CD8-positive, alpha-beta memory T cell (primary cell): ENCODE data around the gene RPLP2. TPM values are rescaled to one million over a fixed set of nuclear protein-coding genes. Genes with fewer than 3 reads are reported as not detected.

Experiments
- CTCF ChIA-PET: fragments of 350-600 bp; sonication (Branson Sonifier 250); formaldehyde crosslinking; loops from one replicate; lab custom pipeline; 2021; ENCODE audit warnings: antibody characterized with exemption; lab: Charles Lee
- POLR2A ChIA-PET: fragments of 350-600 bp; sonication (Branson Sonifier 250); formaldehyde crosslinking; loops from one replicate; lab custom pipeline; 2021; ENCODE audit warnings: antibody characterized with exemption; lab: Charles Lee
- DNase-seq, 5 donors: peaks; one replicate each; pipeline versions ENCODE4 v3.0.0 to v3.0.0-alpha.2; 2020 to 2022; ENCODE audit warnings: mixed read lengths in 1 of 5
- H3K27ac ChIP-seq: one replicate; pipeline ENCODE4 v1.7.0; 2013; ENCODE audit warnings: low read depth, mild to moderate bottlenecking, low read length, moderate library complexity
- H3K27me3 ChIP-seq: 2 replicates; pipeline ENCODE4 v1.7.0; 2013; ENCODE audit warnings: low read length, mild to moderate bottlenecking; ENCODE audit not compliant: insufficient read depth, poor library complexity, severe bottlenecking
- H3K36me3 ChIP-seq: 2 replicates; pipeline ENCODE4 v1.7.0; 2013; ENCODE audit warnings: mild to moderate bottlenecking, low read length, moderate library complexity; ENCODE audit not compliant: insufficient read depth
- H3K4me1 ChIP-seq: 2 replicates; pipeline ENCODE4 v1.7.0; 2013; ENCODE audit warnings: mild to moderate bottlenecking, low read length, moderate library complexity; ENCODE audit not compliant: insufficient read depth
- H3K4me3 ChIP-seq: 2 replicates; pipeline ENCODE4 v1.7.0; 2013; ENCODE audit warnings: mild to moderate bottlenecking, low read length
- H3K9me3 ChIP-seq: 2 replicates; pipeline ENCODE4 v1.7.0; 2013; ENCODE audit warnings: mild to moderate bottlenecking, low read length
- H3K27ac Mint-ChIP-seq, 8 donors: one replicate each; pipeline ENCODE4 v1.8.0; 2020 to 2021; ENCODE audit warnings: mixed read lengths in 8 of 8, mild to moderate bottlenecking in 6 of 8, inconsistent platforms in 3 of 8, moderate library complexity in 3 of 8
- H3K27me3 Mint-ChIP-seq, 2 donors: one replicate each; pipeline ENCODE4 v1.8.0; 2020 to 2021; ENCODE audit warnings: mixed read lengths in 2 of 2, mild to moderate bottlenecking in 1 of 2, moderate library complexity in 1 of 2
- H3K36me3 Mint-ChIP-seq, 3 donors: one replicate each; pipeline ENCODE4 v1.8.0; 2020 to 2021; ENCODE audit warnings: mixed read lengths in 3 of 3, inconsistent platforms in 1 of 3, mild to moderate bottlenecking in 1 of 3
- H3K4me1 Mint-ChIP-seq, 3 donors: one replicate each; pipeline ENCODE4 v1.8.0; 2020 to 2021; ENCODE audit warnings: mixed read lengths in 3 of 3, inconsistent platforms in 1 of 3, mild to moderate bottlenecking in 1 of 3
- H3K4me3 Mint-ChIP-seq, 7 donors: one replicate each; pipeline ENCODE4 v1.8.0; 2020 to 2021; ENCODE audit warnings: mixed read lengths in 7 of 7, mild to moderate bottlenecking in 6 of 7, moderate library complexity in 4 of 7, inconsistent platforms in 2 of 7
- H3K9me3 Mint-ChIP-seq, 5 donors: one replicate each; pipeline ENCODE4 v1.8.0; 2020 to 2022; ENCODE audit warnings: mixed read lengths in 5 of 5, mild to moderate bottlenecking in 3 of 5, moderate library complexity in 2 of 5, inconsistent platforms in 1 of 5
- polyA plus RNA-seq: library from polyadenylated mRNA; unstranded; fragments of 300-500 nt; fragmentation: Illumina TruSeq; gene quantifications from one replicate; pipeline ENCODE4 v1.2.3, GENCODE V29; 2021
- total RNA-seq, 2 experiments: library from RNA; stranded (reverse); gene quantifications; one replicate each; pipeline ENCODE4 v1.2.3, GENCODE V29; 2021

The RPLP2 gene
- total and polyA plus RNA-seq, 3 experiments from 2014 or later: 2,769 to 3,158 (median 2,922) TPM

- Mint-ChIP-seq H3K36me3 (no peaks in the 10 kb centered on the region), H3K4me1 (peaks cover 4 to 8% (median 5%) of the 10 kb centered on the region in 3 donors), H3K27ac (no peak overlapping the region), H3K27me3 (no peaks in the 10 kb centered on the region), H3K4me3 (no peak overlapping the region), H3K9me3 (no peaks in the 10 kb centered on the region)
- H3K4me1 ChIP-seq: no peaks in the 10 kb centered on the region
- no peaks in the 10 kb centered on the region for H3K36me3 ChIP-seq
- ChIA-PET POLR2A (no interaction called here), CTCF (no interaction called here)
- H3K27me3 ChIP-seq: no peaks in the 10 kb centered on the region
- DNase-seq: no peak
- H3K9me3 ChIP-seq: no peaks in the 10 kb centered on the region
- no peak overlapping the region for H3K4me3 ChIP-seq
- H3K27ac ChIP-seq: no peak overlapping the region
These were observed 49.8 kb downstream of the RPLP2 start for GRCh38 chr11:859394-860131.

GRCh38 chr11:860234-861104 is 50.7 kb downstream of the RPLP2 start:
- no peak for DNase-seq
- H3K27ac Mint-ChIP-seq: no peak overlapping the region
- peaks cover 4 to 8% (median 5%) of the 10 kb centered on the region in 3 donors for H3K4me1 Mint-ChIP-seq
- no peaks in the 10 kb centered on the region for H3K4me1 ChIP-seq
- no peaks in the 10 kb centered on the region for H3K9me3 Mint-ChIP-seq
- ChIA-PET POLR2A (no interaction called here), CTCF (no interaction called here)
- H3K27ac ChIP-seq: no peak overlapping the region
- H3K36me3 Mint-ChIP-seq: no peaks in the 10 kb centered on the region
- H3K4me3 Mint-ChIP-seq: no peak overlapping the region
- no peaks in the 10 kb centered on the region for H3K36me3 ChIP-seq
- no peaks in the 10 kb centered on the region for H3K27me3 Mint-ChIP-seq
- H3K9me3 ChIP-seq: no peaks in the 10 kb centered on the region
- no peaks in the 10 kb centered on the region for H3K27me3 ChIP-seq
- H3K4me3 ChIP-seq: no peak overlapping the region

- no peaks in the 10 kb centered on the region for H3K9me3 ChIP-seq
- POLR2A ChIA-PET: no interaction called here
- no peaks in the 10 kb centered on the region for H3K36me3 ChIP-seq
- H3K4me1 Mint-ChIP-seq: peaks cover 4 to 8% (median 5%) of the 10 kb centered on the region in 3 donors
- H3K27ac Mint-ChIP-seq: no peak overlapping the region
- H3K27me3 ChIP-seq: no peaks in the 10 kb centered on the region
- no peak overlapping the region for H3K4me3 Mint-ChIP-seq
- H3K36me3 Mint-ChIP-seq: no peaks in the 10 kb centered on the region
- no peak for DNase-seq
- H3K9me3 Mint-ChIP-seq: no peaks in the 10 kb centered on the region
- H3K27ac ChIP-seq: no peak overlapping the region
- no peak overlapping the region for H3K4me3 ChIP-seq
- H3K27me3 Mint-ChIP-seq: no peaks in the 10 kb centered on the region
- H3K4me1 ChIP-seq: no peaks in the 10 kb centered on the region
- CTCF ChIA-PET: no interaction called here
These were observed 51.3 kb downstream of the RPLP2 start for GRCh38 chr11:861105-861479.

GRCh38 chr11:862081-862661 is 52.4 kb downstream of the RPLP2 start:
- no peak overlapping the region for H3K4me3 ChIP-seq
- H3K4me1 ChIP-seq: no peaks in the 10 kb centered on the region
- Mint-ChIP-seq H3K4me1 (peaks cover 0 to under 1% (median under 1%) of the 10 kb centered on the region in 3 donors), H3K27ac (no peak overlapping the region), H3K4me3 (no peak overlapping the region), H3K27me3 (no peaks in the 10 kb centered on the region), H3K36me3 (no peaks in the 10 kb centered on the region), H3K9me3 (no peaks in the 10 kb centered on the region)
- no peaks in the 10 kb centered on the region for H3K27me3 ChIP-seq
- POLR2A ChIA-PET: no interaction called here
- H3K36me3 ChIP-seq: no peaks in the 10 kb centered on the region
- H3K9me3 ChIP-seq: no peaks in the 10 kb centered on the region
- no peak for DNase-seq
- CTCF ChIA-PET: no interaction called here
- H3K27ac ChIP-seq: no peak overlapping the region

Other genes with a start within 250 kb of the RPLP2 start
- gene LMNTD2, start 249.2 kb upstream of the RPLP2 start, total RNA-seq: 1 to 10 TPM; 1.2 to 2.4 TPM
- gene LMNTD2, start 249.2 kb upstream of the RPLP2 start, polyA plus RNA-seq: 1.1 TPM
- gene RASSF7, start 249.0 kb upstream of the RPLP2 start, total RNA-seq: 10 to 100 TPM; 20.4 to 20.7 TPM
- 39.7 TPM for gene RASSF7, start 249.0 kb upstream of the RPLP2 start, polyA plus RNA-seq
- gene PHRF1, start 233.5 kb upstream of the RPLP2 start, total RNA-seq: 10 to 100 TPM; 47.3 to 49.8 TPM
- 17.7 TPM for gene PHRF1, start 233.5 kb upstream of the RPLP2 start, polyA plus RNA-seq
- gene IRF7, start 194.0 kb upstream of the RPLP2 start, total RNA-seq: 10 to 100 TPM; 16.4 to 18.0 TPM
- gene IRF7, start 194.0 kb upstream of the RPLP2 start, polyA plus RNA-seq: 38.6 TPM
- gene CDHR5, start 185.0 kb upstream of the RPLP2 start, total RNA-seq: not detected
- not detected for gene CDHR5, start 185.0 kb upstream of the RPLP2 start, polyA plus RNA-seq
- gene SCT, start 182.8 kb upstream of the RPLP2 start, total RNA-seq: not detected
- gene SCT, start 182.8 kb upstream of the RPLP2 start, polyA plus RNA-seq: not detected
- gene DRD4, start 172.7 kb upstream of the RPLP2 start, total RNA-seq: under 1 TPM; 0.22 to 0.31 TPM
- gene DRD4, start 172.7 kb upstream of the RPLP2 start, polyA plus RNA-seq: not detected
- 10 to 100 TPM; 52.1 to 54.6 TPM for gene DEAF1, start 114.7 kb upstream of the RPLP2 start, total RNA-seq
- 36.3 TPM for gene DEAF1, start 114.7 kb upstream of the RPLP2 start, polyA plus RNA-seq
- 10 to 100 TPM; 10.3 to 13.4 TPM for gene TMEM80, start 114.2 kb upstream of the RPLP2 start, total RNA-seq
- gene TMEM80, start 114.2 kb upstream of the RPLP2 start, polyA plus RNA-seq: 27.8 TPM
- 1 to 10 TPM; 7.0 to 7.8 TPM for gene EPS8L2, start 103.7 kb upstream of the RPLP2 start, total RNA-seq
- gene EPS8L2, start 103.7 kb upstream of the RPLP2 start, polyA plus RNA-seq: 22.9 TPM
- 100 to 1,000 TPM; 245 to 246 TPM for gene TALDO1, start 62.5 kb upstream of the RPLP2 start, total RNA-seq
- gene TALDO1, start 62.5 kb upstream of the RPLP2 start, polyA plus RNA-seq: 184 TPM
- gene GATD1, start 32.5 kb upstream of the RPLP2 start, total RNA-seq: 10 to 100 TPM; 53.0 to 56.3 TPM
- 12.9 TPM for gene GATD1, start 32.5 kb upstream of the RPLP2 start, polyA plus RNA-seq
- gene CEND1, start 19.9 kb upstream of the RPLP2 start, total RNA-seq: 1 to 10 TPM; 2.1 to 2.6 TPM
- gene CEND1, start 19.9 kb upstream of the RPLP2 start, polyA plus RNA-seq: 0.13 TPM
- 10 to 100 TPM; 73.6 to 77.0 TPM for gene SLC25A22, start 11.7 kb upstream of the RPLP2 start, total RNA-seq
- gene SLC25A22, start 11.7 kb upstream of the RPLP2 start, polyA plus RNA-seq: 14.1 TPM
- 10 to 100 TPM; 30.5 to 34.5 TPM for gene PIDD1, start 4.7 kb upstream of the RPLP2 start, total RNA-seq
- 4.6 TPM for gene PIDD1, start 4.7 kb upstream of the RPLP2 start, polyA plus RNA-seq
- gene PNPLA2, start 8.9 kb downstream of the RPLP2 start, total RNA-seq: 10 to 100 TPM; 49.8 to 53.0 TPM
- 41.5 TPM for gene PNPLA2, start 8.9 kb downstream of the RPLP2 start, polyA plus RNA-seq
- 1 to 10 TPM; 2.4 to 3.6 TPM for gene CRACR2B, start 18.0 kb downstream of the RPLP2 start, total RNA-seq
- gene CRACR2B, start 18.0 kb downstream of the RPLP2 start, polyA plus RNA-seq: not detected
- gene CD151, start 23.0 kb downstream of the RPLP2 start, total RNA-seq: 10 to 100 TPM; 61.2 to 65.5 TPM
- 19.6 TPM for gene CD151, start 23.0 kb downstream of the RPLP2 start, polyA plus RNA-seq
- 100 to 1,000 TPM; 178 to 182 TPM for gene POLR2L, start 32.6 kb downstream of the RPLP2 start, total RNA-seq
- gene POLR2L, start 32.6 kb downstream of the RPLP2 start, polyA plus RNA-seq: 114 TPM
- gene TSPAN4, start 32.9 kb downstream of the RPLP2 start, total RNA-seq: 1 to 10 TPM; 8.8 to 9.4 TPM
- 4.4 TPM for gene TSPAN4, start 32.9 kb downstream of the RPLP2 start, polyA plus RNA-seq
- 10 to 100 TPM; 87.2 to 94.1 TPM for gene CHID1, start 100.8 kb downstream of the RPLP2 start, total RNA-seq
- 57.1 TPM for gene CHID1, start 100.8 kb downstream of the RPLP2 start, polyA plus RNA-seq
- gene AP2A2, start 115.9 kb downstream of the RPLP2 start, total RNA-seq: 10 to 100 TPM; 38.8 to 42.8 TPM
- gene AP2A2, start 115.9 kb downstream of the RPLP2 start, polyA plus RNA-seq: 13.9 TPM
- not detected for gene MUC6, start 226.8 kb downstream of the RPLP2 start, total RNA-seq
- not detected for gene MUC6, start 226.8 kb downstream of the RPLP2 start, polyA plus RNA-seq